B cell (primary cell): Measurements from ENCODE around the gene TBC1D4. TPM values are rescaled to one million over a fixed set of nuclear protein-coding genes. Genes with fewer than 3 reads are reported as not detected.

Source experiments
- ATAC-seq: fragments of 200-7000 bp; cut with Tn5 transposase; one replicate; pipeline ENCODE4 v1.10.0; 2021; ENCODE audit warnings: low read depth, mild to moderate bottlenecking, moderate number of reproducible peaks, moderate library complexity
- CTCF ChIA-PET: fragments of 350-600 bp; sonication (Branson Sonifier 250); formaldehyde crosslinking; loops from one replicate; lab custom pipeline; 2021; ENCODE audit warnings: antibody characterized with exemption, inconsistent platforms; lab: Charles Lee
- POLR2A ChIA-PET: fragments of 350-600 bp; sonication (Branson Sonifier 250); formaldehyde crosslinking; loops from one replicate; lab custom pipeline; 2021; ENCODE audit warnings: antibody characterized with exemption; lab: Charles Lee
- DNase-seq: peaks from one replicate; pipeline ENCODE4 v3.0.0; 2013
- H2AFZ ChIP-seq: 2 replicates; pipeline ENCODE4 v1.6.1; 2012; ENCODE audit warnings: mild to moderate bottlenecking, low read depth, low read length; ENCODE audit not compliant: insufficient read depth, poor library complexity, severe bottlenecking
- H3K27ac ChIP-seq, 2 donors: 1 replicate in 1 of 2; 2 replicates in 1 of 2; pipeline ENCODE4 v1.5.1; 2012 to 2013; ENCODE audit warnings: low read length in 2 of 2, mild to moderate bottlenecking in 2 of 2, moderate library complexity in 1 of 2
- H3K27me3 ChIP-seq, 4 experiments: fragments of 200-600 bp in 1 of 4; sonication (generic) in 1 of 4; replicated peaks in 1 of 4; 1 replicate in 2 of 4; 2 replicates in 2 of 4; pipeline versions ENCODE4 v1.6.1 to v1.7.0; 2013 to 2016; ENCODE audit warnings: low read length in 3 of 4, mild to moderate bottlenecking in 2 of 4, mixed read lengths in 1 of 4, moderate library complexity in 1 of 4; ENCODE audit not compliant: insufficient read depth in 4 of 4, control insufficient read depth in 3 of 4; ENCODE audit errors: control extremely low read depth in 1 of 4
- H3K36me3 ChIP-seq, 2 experiments: replicated peaks in 1 of 2; 1 replicate in 1 of 2; 2 replicates in 1 of 2; pipeline versions ENCODE4 v1.6.1 to v1.7.1; 2013; ENCODE audit warnings: low read length in 1 of 2; ENCODE audit not compliant: insufficient read depth in 2 of 2, control insufficient read depth in 1 of 2; ENCODE audit errors: control extremely low read depth in 1 of 2, extremely low read depth in 1 of 2
- H3K4me1 ChIP-seq, 2 donors: fragments of 200-600 bp in 1 of 2; sonication (generic) in 1 of 2; 1 replicate in 1 of 2; 2 replicates in 1 of 2; pipeline versions ENCODE4 v1.5.1 to v1.6.1; 2013 to 2017; ENCODE audit warnings: low read length in 2 of 2; ENCODE audit not compliant: control insufficient read depth in 2 of 2, insufficient read depth in 2 of 2
- H3K4me2 ChIP-seq: replicated peaks from 2 replicates; pipeline ENCODE3; 2012; ENCODE audit warnings: mild to moderate bottlenecking, low read depth, low read length; ENCODE audit not compliant: poor library complexity, severe bottlenecking
- H3K4me3 ChIP-seq, 5 experiments: fragments of 200-600 bp in 1 of 5; sonication (generic) in 1 of 5; 1 replicate in 3 of 5; 2 replicates in 2 of 5; pipeline versions ENCODE4 v1.5.1 to v1.7.0; 2011 to 2016; ENCODE audit warnings: low read length in 4 of 5, mild to moderate bottlenecking in 4 of 5, low read depth in 2 of 5, control low read depth in 1 of 5, moderate library complexity in 1 of 5; ENCODE audit not compliant: insufficient read depth in 1 of 5; ENCODE audit errors: control extremely low read depth in 1 of 5, extremely low read depth in 1 of 5
- H3K79me2 ChIP-seq: fragments of 200-600 bp; sonication (generic); one replicate; pipeline ENCODE4 v1.6.0; 2016; ENCODE audit warnings: low read length; ENCODE audit not compliant: control insufficient read depth, insufficient read depth
- H3K9ac ChIP-seq: fragments of 200-600 bp; sonication (generic); 2 replicates; pipeline ENCODE4 v1.6.1; 2017; ENCODE audit warnings: mild to moderate bottlenecking, low read length, moderate library complexity
- H3K9me3 ChIP-seq, 3 donors: one replicate each; pipeline versions ENCODE4 v1.6.1 to v1.7.1; 2013; ENCODE audit warnings: low read length in 2 of 3; ENCODE audit not compliant: control insufficient read depth in 2 of 3, insufficient read depth in 1 of 3; ENCODE audit errors: control extremely low read depth in 1 of 3
- H4K20me1 ChIP-seq: 2 replicates; pipeline ENCODE4 v1.6.0; 2012; ENCODE audit warnings: mild to moderate bottlenecking, low read length; ENCODE audit not compliant: insufficient read depth, control insufficient read depth, poor library complexity, severe bottlenecking
- H3K27ac Mint-ChIP-seq: one replicate; pipeline ENCODE4 v1.8.0; 2021; ENCODE audit warnings: mixed read lengths
- H3K27me3 Mint-ChIP-seq: one replicate; pipeline ENCODE4 v1.8.0; 2021; ENCODE audit warnings: mixed read lengths
- H3K4me1 Mint-ChIP-seq: one replicate; pipeline ENCODE4 v1.8.0; 2021; ENCODE audit warnings: mixed read lengths
- H3K4me3 Mint-ChIP-seq: one replicate; pipeline ENCODE4 v1.8.0; 2021; ENCODE audit warnings: mixed read lengths
- H3K9me3 Mint-ChIP-seq: one replicate; pipeline ENCODE4 v1.8.0; 2022; ENCODE audit warnings: mixed read lengths; ENCODE audit not compliant: insufficient read depth
- CTCF ChIP-seq: fragments of 200-600 bp; IDR thresholded peaks from one replicate; pipeline ENCODE4 v1.8.0; 2022; ENCODE audit warnings: antibody characterized with exemption, mild to moderate bottlenecking
- EZH2 ChIP-seq: IDR thresholded peaks from 2 replicates; pipeline ENCODE4 v1.6.1; 2012; ENCODE audit warnings: borderline replicate concordance, low read depth, mild to moderate bottlenecking, moderate library complexity, low read length; ENCODE audit not compliant: insufficient read depth, poor library complexity, severe bottlenecking
- WGBS: methylation state at CpG from one replicate; pipeline ENCODE4 v1.1.5; 2013; ENCODE audit warnings: missing lambda C conversion rate; ENCODE audit not compliant: insufficient coverage; 5-methylcytosine and 5-hydroxymethylcytosine counted together
- intact Hi-C: fragments of 100-400 bp; cut with micrococcal nuclease; formaldehyde crosslinking; loops from one replicate; pipeline ENCODE4 v1.10.0; 2022
- polyA plus RNA-seq: library from polyadenylated mRNA; depleted of rRNA; stranded (reverse); fragments of >200 nt; gene quantifications from 2 replicates; pipeline ENCODE4 v1.2.3, GENCODE V29; 2012
- total RNA-seq, 2 donors: library from RNA; stranded (reverse); fragments of 120-200 nt in 1 of 2; gene quantifications; 1 replicate in 1 of 2; 2 replicates in 1 of 2; pipeline versions ENCODE4 v1.2.3 to v1.2.4, GENCODE V29; 2013 to 2022

The TBC1D4 gene
- total and polyA plus RNA-seq, 2 donors (not counting 1 experiment from before 2014, with no cell fraction given) = 1.6 to 3.5 TPM

GRCh38 chr13:75255147-75255546 is 226.8 kb downstream of the TBC1D4 start:
- WGBS = 100% methylated on average over 1 of the region's 6 CpGs

GRCh38 chr13:75251188-75251587 is 230.8 kb downstream of the TBC1D4 start:
- no peaks in the 10 kb centered on the region for H3K4me1 ChIP-seq
- H2AFZ ChIP-seq = no peak overlapping the region
- no peak overlapping the region for H3K9ac ChIP-seq
- WGBS = no CpG with 5 or more reads among the region's 4 CpGs
- no peaks in the 10 kb centered on the region for H3K27me3 ChIP-seq
- H3K27ac Mint-ChIP-seq = no peak overlapping the region
- no peaks in the 10 kb centered on the region for H3K9me3 Mint-ChIP-seq
- no peaks in the 10 kb centered on the region for H3K36me3 ChIP-seq
- no peak for ATAC-seq
- CTCF ChIA-PET = no interaction called here
- DNase-seq = no peak
- peaks cover 0 to 9% (median 0%) of the 10 kb centered on the region in 3 donors for H3K9me3 ChIP-seq
- H3K4me2 ChIP-seq = no peak overlapping the region
- no peak for TF ChIP-seq EZH2
- H3K4me3 ChIP-seq = no peak overlapping the region
- H3K4me1 Mint-ChIP-seq = no peaks in the 10 kb centered on the region
- intact Hi-C loops = no loop called here
- POLR2A ChIA-PET = no interaction called here
- H4K20me1 ChIP-seq = no peaks in the 10 kb centered on the region
- H3K27ac ChIP-seq = no peak overlapping the region
- H3K4me3 Mint-ChIP-seq = no peak overlapping the region
- H3K27me3 Mint-ChIP-seq = peaks cover 22% of the 10 kb centered on the region
- H3K79me2 ChIP-seq = no peaks in the 10 kb centered on the region

More at GRCh38 chr13:75255147-75255546, 226.8 kb downstream of the TBC1D4 start:
- Histone ChIP-seq H3K79me2 (no peaks in the 10 kb centered on the region), H3K36me3 (no peaks in the 10 kb centered on the region), H3K27ac (no peak overlapping the region), H3K27me3 (no peaks in the 10 kb centered on the region), H3K9me3 (no peaks in the 10 kb centered on the region), H3K4me3 (no peak overlapping the region), H4K20me1 (no peaks in the 10 kb centered on the region), H3K9ac (no peak overlapping the region), H3K4me1 (no peaks in the 10 kb centered on the region), H3K4me2 (no peak overlapping the region), H2AFZ (no peak overlapping the region)
- no peaks in the 10 kb centered on the region for H3K9me3 Mint-ChIP-seq
- TF ChIP-seq CTCF = no peak
- TF ChIP-seq EZH2 = no peak
- no peak for DNase-seq
- ATAC-seq = no peak
- ChIA-PET POLR2A (no interaction called here), CTCF (interaction anchor here (1.2 kb wide), 1 partner anchor 9 kb away, joined by 3 read pairs; no protein-coding TSS in a partner anchor)
- intact Hi-C loops = no loop called here
- peaks cover 19% of the 10 kb centered on the region for H3K27me3 Mint-ChIP-seq
- no peak overlapping the region for H3K4me3 Mint-ChIP-seq
- H3K4me1 Mint-ChIP-seq = no peaks in the 10 kb centered on the region
- no peak overlapping the region for H3K27ac Mint-ChIP-seq
